ENCODE measurements around the gene ADK.

- TF ChIP-seq CTCF (conservative IDR thresholded peaks at IDR 0.05) (no peak), EZH2 (IDR thresholded peaks at IDR 0.05; ENCODE audit: low read depth) (no peak)
These were observed 492.6 kb downstream of the ADK start for GRCh38 chr10:74643596-74643975.
